ENCODE results near the gene ATP9B.
A peak's percentile ranks its signal among the peaks of the same experiment; 100 is the strongest.

Gene ATP9B

GRCh38 chr18:79396431-79397246 lies 327.4 kb downstream of the ATP9B start:
- Histone ChIP-seq H3K36me3 (ENCODE audit: control insufficient read depth, insufficient read depth, low read length) (no peaks in the 10 kb centered on the region), H3K4me3 (ENCODE audit: insufficient read depth, low read depth, low read length) (peak overlapping the region; percentile 41), H3K27me3 (ENCODE audit: control insufficient read depth, insufficient read depth, low read length, poor library complexity, severe bottlenecking) (peaks cover 81% of the 10 kb centered on the region), H3K27ac (ENCODE audit: insufficient read depth, low read depth, low read length, poor library complexity, severe bottlenecking) (no peak overlapping the region), H3K9me3 (ENCODE audit: control insufficient read depth, low read length) (no peaks in the 10 kb centered on the region), H3K4me1 (ENCODE audit: control insufficient read depth, insufficient read depth, low read length) (peaks cover 10% of the 10 kb centered on the region)
- 1 to 2% methylated on average over 64 to 68 of the region's 68 CpGs for WGBS, 2 experiments

- Histone ChIP-seq H3K27me3 (ENCODE audit: control insufficient read depth, insufficient read depth, low read length, poor library complexity, severe bottlenecking) (peaks cover 74% of the 10 kb centered on the region), H3K4me3 (ENCODE audit: insufficient read depth, low read depth, low read length) (no peak overlapping the region)
- 50 to 54% methylated on average over 26 to 27 of the region's 27 CpGs for WGBS, 2 experiments
These were observed 328.1 kb downstream of the ATP9B start for GRCh38 chr18:79397247-79397829.

GRCh38 chr18:79397830-79398761 lies 328.9 kb downstream of the ATP9B start:
- H3K36me3 ChIP-seq (ENCODE audit: control insufficient read depth, insufficient read depth, low read length), result no peaks in the 10 kb centered on the region
- H3K9me3 ChIP-seq (ENCODE audit: control insufficient read depth, low read length), result no peaks in the 10 kb centered on the region
- H3K4me3 ChIP-seq (ENCODE audit: insufficient read depth, low read depth, low read length), result no peak overlapping the region
- 72 to 75% methylated on average over 38 of the region's 38 CpGs for WGBS, 2 experiments
- H3K4me1 ChIP-seq (ENCODE audit: control insufficient read depth, insufficient read depth, low read length), result peaks cover 8% of the 10 kb centered on the region
- peaks cover 66% of the 10 kb centered on the region for H3K27me3 ChIP-seq (ENCODE audit: control insufficient read depth, insufficient read depth, low read length, poor library complexity, severe bottlenecking)
- no peak overlapping the region for H3K27ac ChIP-seq (ENCODE audit: insufficient read depth, low read depth, low read length, poor library complexity, severe bottlenecking)

More at GRCh38 chr18:79397247-79397829, 328.1 kb downstream of the ATP9B start:
- peaks cover 10% of the 10 kb centered on the region for H3K4me1 ChIP-seq (ENCODE audit: control insufficient read depth, insufficient read depth, low read length)
- no peak overlapping the region for H3K27ac ChIP-seq (ENCODE audit: insufficient read depth, low read depth, low read length, poor library complexity, severe bottlenecking)
- no peaks in the 10 kb centered on the region for H3K9me3 ChIP-seq (ENCODE audit: control insufficient read depth, low read length)
- no peaks in the 10 kb centered on the region for H3K36me3 ChIP-seq (ENCODE audit: control insufficient read depth, insufficient read depth, low read length)

GRCh38 chr18:79399275-79400081 lies 330.3 kb downstream of the ATP9B start:
- peaks cover 52% of the 10 kb centered on the region for H3K27me3 ChIP-seq (ENCODE audit: control insufficient read depth, insufficient read depth, low read length, poor library complexity, severe bottlenecking)

GRCh38 chr18:79400091-79400590 lies 330.9 kb downstream of the ATP9B start:
- peaks cover 46% of the 10 kb centered on the region for H3K27me3 ChIP-seq (ENCODE audit: control insufficient read depth, insufficient read depth, low read length, poor library complexity, severe bottlenecking)
- H3K9me3 ChIP-seq (ENCODE audit: control insufficient read depth, low read length), result no peaks in the 10 kb centered on the region
- 0 to 1% methylated on average over 67 to 68 of the region's 71 CpGs for WGBS, 2 experiments
- H3K4me1 ChIP-seq (ENCODE audit: control insufficient read depth, insufficient read depth, low read length), result peaks cover 13% of the 10 kb centered on the region
- H3K27ac ChIP-seq (ENCODE audit: insufficient read depth, low read depth, low read length, poor library complexity, severe bottlenecking), result no peak overlapping the region
- no peaks in the 10 kb centered on the region for H3K36me3 ChIP-seq (ENCODE audit: control insufficient read depth, insufficient read depth, low read length)
- peak overlapping the region; percentile 56 for H3K4me3 ChIP-seq (ENCODE audit: insufficient read depth, low read depth, low read length)

More at GRCh38 chr18:79399275-79400081, 330.3 kb downstream of the ATP9B start:
- H3K4me1 ChIP-seq (ENCODE audit: control insufficient read depth, insufficient read depth, low read length), result peaks cover 13% of the 10 kb centered on the region
- no peaks in the 10 kb centered on the region for H3K36me3 ChIP-seq (ENCODE audit: control insufficient read depth, insufficient read depth, low read length)
- WGBS, 2 experiments, result 2 to 3% methylated on average over 79 of the region's 79 CpGs
- H3K9me3 ChIP-seq (ENCODE audit: control insufficient read depth, low read length), result no peaks in the 10 kb centered on the region
- H3K4me3 ChIP-seq (ENCODE audit: insufficient read depth, low read depth, low read length), result peak overlapping the region; percentile 56
- H3K27ac ChIP-seq (ENCODE audit: insufficient read depth, low read depth, low read length, poor library complexity, severe bottlenecking), result no peak overlapping the region

- Histone ChIP-seq H3K27me3 (ENCODE audit: control insufficient read depth, insufficient read depth, low read length, poor library complexity, severe bottlenecking) (peaks cover 43% of the 10 kb centered on the region), H3K9me3 (ENCODE audit: control insufficient read depth, low read length) (no peaks in the 10 kb centered on the region), H3K4me1 (ENCODE audit: control insufficient read depth, insufficient read depth, low read length) (peaks cover 13% of the 10 kb centered on the region), H3K27ac (ENCODE audit: insufficient read depth, low read depth, low read length, poor library complexity, severe bottlenecking) (no peak overlapping the region), H3K36me3 (ENCODE audit: control insufficient read depth, insufficient read depth, low read length) (no peaks in the 10 kb centered on the region), H3K4me3 (ENCODE audit: insufficient read depth, low read depth, low read length) (peak overlapping the region; percentile 56)
- WGBS, 2 experiments, result 29 to 31% methylated on average over 47 to 48 of the region's 58 CpGs
These were observed 331.6 kb downstream of the ATP9B start for GRCh38 chr18:79400591-79401381.

GRCh38 chr18:79401494-79402208 lies 332.5 kb downstream of the ATP9B start:
- Histone ChIP-seq H3K27ac (ENCODE audit: insufficient read depth, low read depth, low read length, poor library complexity, severe bottlenecking) (no peak overlapping the region), H3K4me3 (ENCODE audit: insufficient read depth, low read depth, low read length) (no peak overlapping the region), H3K4me1 (ENCODE audit: control insufficient read depth, insufficient read depth, low read length) (peaks cover 12% of the 10 kb centered on the region), H3K9me3 (ENCODE audit: control insufficient read depth, low read length) (no peaks in the 10 kb centered on the region), H3K36me3 (ENCODE audit: control insufficient read depth, insufficient read depth, low read length) (no peaks in the 10 kb centered on the region), H3K27me3 (ENCODE audit: control insufficient read depth, insufficient read depth, low read length, poor library complexity, severe bottlenecking) (peaks cover 34% of the 10 kb centered on the region)
- 87 to 88% methylated on average over 32 of the region's 32 CpGs for WGBS, 2 experiments

GRCh38 chr18:79402209-79402576 lies 333.0 kb downstream of the ATP9B start:
- 93 to 94% methylated on average over 16 of the region's 16 CpGs for WGBS, 2 experiments
- H3K4me1 ChIP-seq (ENCODE audit: control insufficient read depth, insufficient read depth, low read length), result peaks cover 8% of the 10 kb centered on the region
- peaks cover 29% of the 10 kb centered on the region for H3K27me3 ChIP-seq (ENCODE audit: control insufficient read depth, insufficient read depth, low read length, poor library complexity, severe bottlenecking)
- H3K27ac ChIP-seq (ENCODE audit: insufficient read depth, low read depth, low read length, poor library complexity, severe bottlenecking), result no peak overlapping the region
- no peaks in the 10 kb centered on the region for H3K9me3 ChIP-seq (ENCODE audit: control insufficient read depth, low read length)
- H3K36me3 ChIP-seq (ENCODE audit: control insufficient read depth, insufficient read depth, low read length), result no peaks in the 10 kb centered on the region
- no peak overlapping the region for H3K4me3 ChIP-seq (ENCODE audit: insufficient read depth, low read depth, low read length)

All from ectodermal cell (in vitro differentiated cells).